DND-41 (cell line): ENCODE measurements around the gene TRIM6.
"Not testable (repeated sequence)": the region's sequence is repeated elsewhere in the genome, so short reads cannot be mapped to it uniquely, and the experiment has no call there.

Experiments used
- ATAC-seq: fragments of 200-7000 bp; cut with Tn5 transposase; 3 replicates; pipeline ENCODE4 v1.9.1; 2021; ENCODE audit warnings: low read depth; ENCODE audit not compliant: insufficient read depth
- DNase-seq: peaks from one replicate; pipeline ENCODE4 v3.0.0-alpha.2; 2020
- H2AFZ ChIP-seq: 2 replicates; pipeline ENCODE4 v1.6.0; 2012; ENCODE audit warnings: low read depth, low read length
- H3K27ac ChIP-seq: 2 replicates; pipeline ENCODE4 v1.5.1; 2012; ENCODE audit warnings: low read length, inconsistent platforms
- H3K27me3 ChIP-seq: fragments of 200-600 bp; sonication (generic); 2 replicates; pipeline ENCODE4 v1.6.0; 2012; ENCODE audit warnings: low read length, mild to moderate bottlenecking, inconsistent platforms; ENCODE audit not compliant: insufficient read depth, poor library complexity
- H3K36me3 ChIP-seq: 2 replicates; pipeline ENCODE4 v1.5.1; 2012; ENCODE audit warnings: low read length, inconsistent platforms; ENCODE audit not compliant: insufficient read depth
- H3K4me1 ChIP-seq: 2 replicates; pipeline ENCODE4 v1.5.1; 2012; ENCODE audit warnings: mild to moderate bottlenecking, low read length; ENCODE audit not compliant: insufficient read depth
- H3K4me2 ChIP-seq: 2 replicates; pipeline ENCODE4 v1.6.0; 2012; ENCODE audit warnings: mild to moderate bottlenecking, moderate library complexity, low read length, inconsistent platforms; ENCODE audit not compliant: insufficient read depth
- H3K4me3 ChIP-seq, 2 experiments: fragments of 200-600 bp in 1 of 2; shearing (Covaris generic) in 1 of 2; 2 replicates each; pipeline ENCODE4 v1.5.1; 2012 to 2016; ENCODE audit warnings: inconsistent platforms in 2 of 2, low read length in 2 of 2, mild to moderate bottlenecking in 2 of 2, low read depth in 1 of 2, moderate library complexity in 1 of 2
- H3K79me2 ChIP-seq: 2 replicates; pipeline ENCODE4 v1.6.0; 2012; ENCODE audit warnings: low read length, inconsistent platforms; ENCODE audit not compliant: insufficient read depth
- H3K9ac ChIP-seq: 2 replicates; pipeline ENCODE4 v1.6.0; 2012; ENCODE audit warnings: low read depth, mild to moderate bottlenecking, inconsistent platforms, low read length, moderate library complexity
- H3K9me3 ChIP-seq: 2 replicates; pipeline ENCODE4 v1.5.1; 2012; ENCODE audit warnings: low read length, moderate library complexity, mild to moderate bottlenecking, inconsistent platforms; ENCODE audit not compliant: insufficient read depth, severe bottlenecking
- H4K20me1 ChIP-seq: 2 replicates; pipeline ENCODE4 v1.6.0; 2012; ENCODE audit warnings: low read length; ENCODE audit not compliant: insufficient read depth
- EZH2 ChIP-seq: IDR thresholded peaks from 3 replicates; pipeline ENCODE4 v1.6.1; 2012; ENCODE audit warnings: borderline replicate concordance, low read depth, mild to moderate bottlenecking, moderate library complexity, low read length, inconsistent platforms; ENCODE audit not compliant: severe bottlenecking
- TF ChIP-seq, protein P1 (sequence below): IDR thresholded peaks from 2 replicates; pipeline ENCODE4 v1.5.1; 2012; ENCODE audit warnings: borderline replicate concordance, low read length, moderate library complexity, mild to moderate bottlenecking; ENCODE audit not compliant: poor library complexity, severe bottlenecking; ENCODE audit errors: extremely low read depth

TRIM6 gene

DNA sequence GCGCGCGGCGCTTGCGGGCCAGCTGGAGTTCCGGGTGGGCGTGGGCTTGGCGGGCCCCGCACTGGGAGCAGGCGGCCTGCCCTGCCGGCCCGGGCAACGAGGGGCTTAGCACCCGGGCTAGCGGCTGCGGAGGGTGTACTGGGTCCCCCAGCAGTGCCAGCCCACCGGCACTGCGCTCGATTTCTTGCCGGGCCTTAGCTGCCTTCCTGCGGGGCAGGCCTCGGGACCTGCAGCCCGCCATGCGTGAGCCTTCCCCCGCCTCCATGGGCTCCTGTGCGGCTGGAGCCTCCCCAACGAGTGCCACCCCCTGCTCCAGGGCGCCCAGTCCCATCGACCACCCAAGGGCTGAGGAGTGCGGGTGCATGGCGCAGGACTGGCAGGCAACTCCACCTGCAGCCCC lies 6.5 kb upstream of the TRIM6 start:
- H3K4me3 ChIP-seq, ATAC-seq, H3K79me2 ChIP-seq, H3K36me3 ChIP-seq, H2AFZ ChIP-seq, H3K27me3 ChIP-seq, H4K20me1 ChIP-seq, DNase-seq, H3K27ac ChIP-seq, H3K4me2 ChIP-seq, H3K4me1 ChIP-seq, H3K9ac ChIP-seq, H3K9me3 ChIP-seq: not testable (repeated sequence)

- Histone ChIP-seq H3K27ac (no peak overlapping the region), H3K4me1 (peaks cover 5% of the 10 kb centered on the region; the same call in 1 of the 2 replicates), H3K27me3 (no peaks in the 10 kb centered on the region), H3K4me2 (no peak overlapping the region), H3K4me3 (no peak overlapping the region), H3K36me3 (no peaks in the 10 kb centered on the region), H3K9me3 (no peaks in the 10 kb centered on the region), H3K79me2 (no peaks in the 10 kb centered on the region), H4K20me1 (no peaks in the 10 kb centered on the region), H2AFZ (no peak overlapping the region), H3K9ac (no peak overlapping the region)
- TF ChIP-seq, protein P1, sequence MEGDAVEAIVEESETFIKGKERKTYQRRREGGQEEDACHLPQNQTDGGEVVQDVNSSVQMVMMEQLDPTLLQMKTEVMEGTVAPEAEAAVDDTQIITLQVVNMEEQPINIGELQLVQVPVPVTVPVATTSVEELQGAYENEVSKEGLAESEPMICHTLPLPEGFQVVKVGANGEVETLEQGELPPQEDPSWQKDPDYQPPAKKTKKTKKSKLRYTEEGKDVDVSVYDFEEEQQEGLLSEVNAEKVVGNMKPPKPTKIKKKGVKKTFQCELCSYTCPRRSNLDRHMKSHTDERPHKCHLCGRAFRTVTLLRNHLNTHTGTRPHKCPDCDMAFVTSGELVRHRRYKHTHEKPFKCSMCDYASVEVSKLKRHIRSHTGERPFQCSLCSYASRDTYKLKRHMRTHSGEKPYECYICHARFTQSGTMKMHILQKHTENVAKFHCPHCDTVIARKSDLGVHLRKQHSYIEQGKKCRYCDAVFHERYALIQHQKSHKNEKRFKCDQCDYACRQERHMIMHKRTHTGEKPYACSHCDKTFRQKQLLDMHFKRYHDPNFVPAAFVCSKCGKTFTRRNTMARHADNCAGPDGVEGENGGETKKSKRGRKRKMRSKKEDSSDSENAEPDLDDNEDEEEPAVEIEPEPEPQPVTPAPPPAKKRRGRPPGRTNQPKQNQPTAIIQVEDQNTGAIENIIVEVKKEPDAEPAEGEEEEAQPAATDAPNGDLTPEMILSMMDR = no peak
- TF ChIP-seq EZH2 = no peak
- DNase-seq = no peak
- ATAC-seq = no peak
Measured at GRCh38 chr11:5591613-5592012, 4.8 kb upstream of the TRIM6 start.

DNA sequence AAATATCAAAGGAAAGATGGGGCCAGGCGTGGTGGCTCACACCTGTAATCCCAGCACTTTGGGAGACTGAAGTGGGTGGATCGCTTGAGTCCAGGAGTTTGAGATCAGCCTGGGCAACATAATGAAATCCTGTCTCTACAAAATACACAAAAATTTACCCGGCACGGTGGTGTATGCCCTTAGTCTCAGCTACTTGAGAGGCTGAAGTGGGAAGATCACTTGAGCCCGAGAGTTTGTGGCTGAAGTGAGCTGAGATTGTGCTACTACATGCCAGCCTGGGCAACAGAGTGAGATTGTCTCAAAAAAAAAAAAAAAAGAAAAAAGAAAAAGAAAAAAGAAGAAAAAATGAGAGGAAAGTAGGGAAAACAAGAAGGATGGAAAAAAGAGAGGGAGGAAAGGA lies 3.8 kb upstream of the TRIM6 start:
- H2AFZ ChIP-seq = no peak overlapping the region
- ATAC-seq = no peak
- H3K4me2 ChIP-seq = no peak overlapping the region
- no peaks in the 10 kb centered on the region for H3K9me3 ChIP-seq
- no peaks in the 10 kb centered on the region for H3K79me2 ChIP-seq
- H3K9ac ChIP-seq = no peak overlapping the region
- no peak for DNase-seq
- no peaks in the 10 kb centered on the region for H4K20me1 ChIP-seq
- TF ChIP-seq, protein P1 = no peak
- TF ChIP-seq EZH2 = no peak
- H3K36me3 ChIP-seq = no peaks in the 10 kb centered on the region
- H3K27ac ChIP-seq = no peak overlapping the region
- H3K4me3 ChIP-seq = no peak overlapping the region
- H3K4me1 ChIP-seq = peaks cover 15% of the 10 kb centered on the region; the same call in 1 of the 2 replicates
- H3K27me3 ChIP-seq = no peaks in the 10 kb centered on the region

DNA sequence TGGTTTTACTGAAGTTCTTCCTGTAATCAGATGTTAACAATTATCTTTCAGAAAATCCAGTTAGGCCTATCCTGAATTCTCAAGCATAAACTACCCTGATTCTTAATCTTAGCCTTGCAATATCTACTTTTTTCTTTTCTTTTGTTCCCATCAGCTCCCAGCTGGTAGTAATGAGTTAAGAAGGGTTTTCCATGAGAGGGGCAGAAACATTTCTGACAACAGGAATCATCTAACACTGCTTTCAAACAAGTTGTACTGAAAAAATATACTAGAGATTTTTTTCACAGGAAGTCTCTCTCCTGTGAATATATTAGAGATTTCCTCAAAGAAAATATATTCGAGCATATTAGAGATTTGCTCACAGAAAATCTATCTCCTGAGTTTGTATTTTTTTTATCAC lies 3.3 kb upstream of the TRIM6 start:
- Histone ChIP-seq H3K9me3 (no peaks in the 10 kb centered on the region), H3K4me1 (peaks cover 20% of the 10 kb centered on the region; the same call in 1 of the 2 replicates), H3K27ac (no peak overlapping the region), H4K20me1 (no peaks in the 10 kb centered on the region), H3K79me2 (no peaks in the 10 kb centered on the region), H3K4me3 (no peak overlapping the region), H3K27me3 (no peaks in the 10 kb centered on the region), H3K9ac (no peak overlapping the region), H3K36me3 (no peaks in the 10 kb centered on the region), H2AFZ (no peak overlapping the region), H3K4me2 (no peak overlapping the region)
- no peak for ATAC-seq
- no peak for DNase-seq
- TF ChIP-seq, protein P1 = no peak
- TF ChIP-seq EZH2 = no peak
